K562 (cell line): ENCODE results near the gene AGO3. TPM values are rescaled to one million over a fixed set of nuclear protein-coding genes. Genes with fewer than 3 reads are reported as not detected.

Experiments used
- ATAC-seq: fragments of 200-7000 bp; cut with Tn5 transposase; 3 replicates; pipeline ENCODE4 v1.9.1; 2020; ENCODE audit warnings: moderate library complexity
- BruUV-seq: library from RNA; stranded (reverse); fragments of 400-500 nt; replicated peaks from 2 replicates; lab custom pipeline; 2021; lab: Mats Ljungman, UMichigan
- CTCF ChIA-PET: fragments of 300-600 bp; formaldehyde crosslinking; extraction: SDS; loops from one replicate; lab custom pipeline; 2021; ENCODE audit warnings: low intra/inter-chr PET ratio; lab: Yijun Ruan, JAX
- POLR2A ChIA-PET: fragments of 300-600, 350-650 bp; sonication (Branson Sonifier 250); formaldehyde crosslinking; extraction: SDS; loops from one replicate; lab custom pipeline; 2021; ENCODE audit warnings: antibody characterized with exemption, inconsistent platforms; lab: Yijun Ruan, JAX
- DNase-seq, 4 experiments: peaks; one replicate each; pipeline versions ENCODE4 v3.0.0 to v3.0.0-alpha.2; 2011 to 2018; ENCODE audit warnings: low spot score in 3 of 4, mixed read lengths in 3 of 4; ENCODE audit errors: extremely low read depth in 1 of 4
- FAIRE-seq: peaks from 2 replicates; lab custom pipeline; 2011; peaks lifted over from hg19 to GRCh38; lab: Jason Lieb, UNC
- H2AFZ ChIP-seq: 2 replicates; pipeline ENCODE4 v1.6.0; 2011; ENCODE audit warnings: low read depth, low read length, control low read depth, inconsistent platforms
- H3K27ac ChIP-seq: fragments of 200-600 bp; 3 replicates; pipeline ENCODE4 v1.8.0; 2011; ENCODE audit warnings: low read depth, mild to moderate bottlenecking, control low read depth, inconsistent platforms, low read length, moderate library complexity, mixed read lengths; ENCODE audit errors: extremely low read depth
- H3K27me3 ChIP-seq, 2 experiments: fragments of 300-600 bp in 1 of 2; 2 replicates in 1 of 2; 3 replicates in 1 of 2; pipeline versions ENCODE4 v1.6.0 to v1.8.0; 2011; ENCODE audit warnings: inconsistent platforms in 2 of 2, low read length in 2 of 2, mild to moderate bottlenecking in 1 of 2, mixed read lengths in 1 of 2, moderate library complexity in 1 of 2; ENCODE audit not compliant: control insufficient read depth in 2 of 2, insufficient read depth in 2 of 2
- H3K36me3 ChIP-seq: fragments of 300-600 bp; 3 replicates; pipeline ENCODE4 v1.8.0; 2011; ENCODE audit warnings: mild to moderate bottlenecking, low read length, inconsistent platforms; ENCODE audit not compliant: control insufficient read depth, insufficient read depth
- H3K4me1 ChIP-seq, 2 experiments: fragments of 200-600 bp in 1 of 2; replicated peaks in 1 of 2; 2 replicates in 1 of 2; 3 replicates in 1 of 2; pipeline versions ENCODE4 v1.5.1 to v1.8.0; 2011; ENCODE audit warnings: inconsistent platforms in 2 of 2, low read length in 2 of 2, mild to moderate bottlenecking in 1 of 2, mixed read lengths in 1 of 2, moderate library complexity in 1 of 2; ENCODE audit not compliant: control insufficient read depth in 2 of 2, insufficient read depth in 2 of 2
- H3K4me2 ChIP-seq: 2 replicates; pipeline ENCODE4 v1.6.1; 2011; ENCODE audit warnings: low read length, control low read depth, inconsistent platforms, mixed read lengths; ENCODE audit not compliant: insufficient read depth
- H3K4me3 ChIP-seq: fragments of 200-600 bp; sonication (generic), shearing (Covaris generic); 2 replicates; pipeline ENCODE4 v1.5.1; 2016; ENCODE audit warnings: control low read depth, inconsistent platforms
- H3K79me2 ChIP-seq: fragments of 200-600 bp; 3 replicates; pipeline ENCODE4 v1.8.0; 2011; ENCODE audit warnings: low read length, inconsistent platforms; ENCODE audit not compliant: control insufficient read depth, insufficient read depth
- H3K9ac ChIP-seq, 2 experiments: 2 replicates each; pipeline versions ENCODE4 v1.6.0 to v1.6.1; 2011; ENCODE audit warnings: low read depth in 2 of 2, low read length in 2 of 2, control low read depth in 1 of 2, inconsistent platforms in 1 of 2, mild to moderate bottlenecking in 1 of 2, mixed read lengths in 1 of 2; ENCODE audit not compliant: insufficient read depth in 1 of 2
- H3K9me1 ChIP-seq: one replicate; pipeline ENCODE4 v1.6.0; 2011; ENCODE audit warnings: inconsistent platforms, mild to moderate bottlenecking, low read length, moderate library complexity; ENCODE audit not compliant: control insufficient read depth, insufficient read depth
- H3K9me3 ChIP-seq: replicated peaks from 2 replicates; pipeline ENCODE4 v1.5.1; 2011; ENCODE audit warnings: low read depth, low read length, inconsistent platforms; ENCODE audit not compliant: control insufficient read depth, insufficient read depth
- H4K20me1 ChIP-seq: replicated peaks from 2 replicates; pipeline ENCODE4 v1.6.1; 2011; ENCODE audit warnings: low read length, inconsistent platforms, mixed read lengths; ENCODE audit not compliant: control insufficient read depth, insufficient read depth
- CEBPB ChIP-seq: fragments of 450-650 bp; IDR thresholded peaks from 2 replicates; pipeline ENCODE4 v1.6.1; 2016; ENCODE audit warnings: missing genetic modification characterization, missing compliant biosample characterization
- CEBPG ChIP-seq, 3 experiments: fragments of 200-800 bp in 1 of 3; sonication (Bioruptor generic) in 1 of 3; sonication (generic) in 1 of 3; formaldehyde crosslinking in 1 of 3; IDR thresholded peaks in 2 of 3; conservative IDR thresholded peaks in 1 of 3; 2 replicates each; pipeline versions ENCODE4 v1.6.1 to v1.8.0; 2016 to 2022; ENCODE audit warnings: missing compliant biosample characterization in 2 of 3, missing genetic modification characterization in 2 of 3, mild to moderate bottlenecking in 1 of 3, missing genetic modification reagents in 1 of 3
- CHD1 ChIP-seq: fragments of 200-600 bp; sonication (generic); IDR thresholded peaks from one replicate; pipeline ENCODE4 v1.6.1; 2012; ENCODE audit warnings: mild to moderate bottlenecking, moderate library complexity, low read length, inconsistent platforms
- DACH1 ChIP-seq: fragments of 450-650 bp; IDR thresholded peaks from 2 replicates; pipeline ENCODE4 v1.6.1; 2018; ENCODE audit not compliant: partially characterized antibody
- GATAD2B ChIP-seq: fragments of 450-650 bp; IDR thresholded peaks from 2 replicates; pipeline ENCODE4 v1.6.1; 2017; ENCODE audit warnings: mild to moderate bottlenecking, borderline replicate concordance
- MBD1 ChIP-seq: fragments of 250-450 bp; sonication (Bioruptor Pico); IDR thresholded peaks from 2 replicates; pipeline ENCODE4 v1.8.0; 2022; ENCODE audit warnings: inconsistent platforms
- MIER1 ChIP-seq: fragments of 450-650 bp; IDR thresholded peaks from 2 replicates; pipeline ENCODE4 v1.6.1; 2016; ENCODE audit warnings: antibody characterized with exemption, mild to moderate bottlenecking, low read depth
- MTA1 ChIP-seq: fragments of 450-650 bp; IDR thresholded peaks from 2 replicates; pipeline ENCODE4 v1.6.1; 2017; ENCODE audit warnings: borderline replicate concordance
- NFRKB ChIP-seq: fragments of 450-650 bp; IDR thresholded peaks from 2 replicates; pipeline ENCODE4 v1.6.1; 2016; ENCODE audit warnings: low read depth
- POLR2H ChIP-seq: IDR thresholded peaks from 2 replicates; pipeline ENCODE4 v1.6.1; 2016; ENCODE audit warnings: missing genetic modification characterization, low read depth, mild to moderate bottlenecking, control low read depth, missing compliant biosample characterization, moderate library complexity
- PTTG1 ChIP-seq: fragments of 450-650 bp; IDR thresholded peaks from 2 replicates; pipeline ENCODE4 v1.6.1; 2016; ENCODE audit warnings: low read depth, mild to moderate bottlenecking, missing genetic modification characterization, missing compliant biosample characterization
- SMARCC2 ChIP-seq: fragments of 450-650 bp; IDR thresholded peaks from 2 replicates; pipeline ENCODE4 v1.6.1; 2017; ENCODE audit warnings: antibody characterized with exemption, moderate library complexity, mild to moderate bottlenecking, low read depth
- ZNF175 ChIP-seq: fragments of 200-800 bp; sonication (Bioruptor generic); IDR thresholded peaks from 2 replicates; pipeline ENCODE4 v1.6.1; 2016; ENCODE audit warnings: low read depth, mild to moderate bottlenecking, missing genetic modification characterization, missing compliant biosample characterization
- WGBS: fragments of 100-300 bp; shearing (Covaris generic); methylation state at CpG from one replicate; pipeline ENCODE4 v1.1.6; 2016; ENCODE audit warnings: low coverage, mixed read lengths; ENCODE audit not compliant: insufficient coverage; ENCODE audit errors: missing lambda C conversion rate; 5-methylcytosine and 5-hydroxymethylcytosine counted together
- in situ Hi-C: fragments of 300-500 bp; cut with MboI; formaldehyde crosslinking; loops from 4 replicates; pipeline ENCODE4 v1.15.0; 2018; ENCODE audit warnings: inconsistent platforms, mixed read lengths
- intact Hi-C: fragments of 100-400 bp; cut with micrococcal nuclease; formaldehyde crosslinking; loops from 2 replicates; pipeline ENCODE4 v1.14.2; 2022
- polyA plus RNA-seq, 8 experiments: library from polyadenylated mRNA; depleted of rRNA in 4 of 8; stranded (reverse) in 5 of 8; unstranded in 3 of 8; fragments of >200 nt; fragmentation: Nextera tagmentation in 2 of 8; fragmentation: Illumina TruSeq in 1 of 8; extraction: Ambion mirVana in 2 of 8; extraction: Trizol in 1 of 8; gene quantifications; 2 replicates each; pipeline versions ENCODE4 v1.2.1 to v1.2.3, GENCODE V29; 2011 to 2014; ENCODE audit warnings: inconsistent platforms in 1 of 8, missing spikeins in 1 of 8
- total RNA-seq, 7 experiments: library from RNA; depleted of rRNA in 6 of 7; stranded (reverse); fragments of >200 nt in 6 of 7; fragmentation: Illumina TruSeq in 2 of 7; extraction: Trizol in 2 of 7; gene quantifications; 2 replicates each; pipeline versions ENCODE4 v1.2.1 to v1.2.3, GENCODE V29; 2011 to 2021; ENCODE audit warnings: low replicate concordance in 1 of 7

Gene AGO3
- total and polyA plus RNA-seq, 9 of the 15 experiments (the other 6 are each of a cell fraction or from before 2014, with no cell fraction given), result 4.5 to 41.5 (median 22.7) TPM

GRCh38 chr1:35932158-35932636, 1.3 kb downstream of the AGO3 start:
- Histone ChIP-seq H3K4me1 (peaks cover 15 to 23% of the 10 kb centered on the region in 2 experiments), H3K9me1 (no peaks in the 10 kb centered on the region), H3K79me2 (peaks cover 64% of the 10 kb centered on the region), H3K9ac (peak overlapping the region; percentile 13 to 78; a peak in 3 of 4 replicates), H2AFZ (no peak overlapping the region), H3K36me3 (peaks cover 9% of the 10 kb centered on the region; the same call in 1 of the 3 replicates), H4K20me1 (no peaks in the 10 kb centered on the region), H3K27ac (peak overlapping the region; percentile 93; the same call in 2 of the 3 replicates), H3K9me3 (no peaks in the 10 kb centered on the region), H3K4me3 (peak overlapping the region; percentile 86), H3K27me3 (no peaks in the 10 kb centered on the region), H3K4me2 (peak overlapping the region; percentile 94)
- POLR2A ChIA-PET, result interaction anchor here (1.1 to 2.5 kb wide), 7 partner anchors 8 to 292 kb away, joined by 4 to 10 read pairs (median 6); partner anchors contain the start of gene THRAP3
- in situ Hi-C loops, result no loop called here
- ATAC-seq, result no peak
- intact Hi-C loops, result loop anchor here (5.0 kb wide), 2 partner anchors 70 to 155 kb away; partner anchors contain the start of gene ADPRS
- no peak for FAIRE-seq
- CTCF ChIA-PET, result interaction anchor here (1.1 kb wide), 1 partner anchor 71 kb away, joined by 3 read pairs; no protein-coding TSS in a partner anchor
- DNase-seq, result no peak
- BruUV-seq, result TSS peak; percentile 40
- TF ChIP-seq MBD1 (CRISPR knock-in tag) (0 out of 2 replicates have a peak, but pooled peaks have one; percentile 44), SMARCC2 (0 out of 2 replicates have a peak, but pooled peaks have one; percentile 11), NFRKB (0 out of 2 replicates have a peak, but pooled peaks have one; percentile 16), MIER1 (0 out of 2 replicates have a peak, but pooled peaks have one; percentile 30), CHD1 (peak; percentile 33), GATAD2B (0 out of 2 replicates have a peak, but pooled peaks have one; percentile 9), MTA1 (0 out of 2 replicates have a peak, but pooled peaks have one; percentile 8), CEBPG (CRISPR knock-in tag; IDR thresholded peaks at IDR 0.05) (no peak), CEBPG (tag; conservative IDR thresholded peaks at IDR 0.05 in 1 of 2, IDR thresholded peaks at IDR 0.05 in 1 of 2) (peak; percentile 74 to 84), ZNF175 (CRISPR knock-in tag) (no peak), POLR2H (tag) (peak; percentile 54), CEBPB (tag) (peak; percentile 82), PTTG1 (no peak), DACH1 (no peak)
- 1% methylated on average over 7 of the region's 7 CpGs for WGBS
